ENCODE data around the gene PTCH2. TPM values are rescaled to one million over a fixed set of nuclear protein-coding genes. Genes with fewer than 3 reads are reported as not detected.

Gene PTCH2
- total and polyA plus RNA-seq, 2 of the 13 experiments (the other 11 are each of a cell fraction or from before 2014, with no cell fraction given): 0.60 to 1.5 TPM

GRCh38 chr1:44827197-44828002, 15.7 kb downstream of the PTCH2 start (continued):
- peak; percentile 76 for TF ChIP-seq ZNF883 (CRISPR knock-in tag; IDR thresholded peaks at IDR 0.05; ENCODE audit: not compliant biosample characterization)
- no peak for TF ChIP-seq USF2 (IDR thresholded peaks at IDR 0.05; ENCODE audit: low read depth, low read length)
- no peak for TF ChIP-seq USF2 (CRISPR knock-in tag; IDR thresholded peaks at IDR 0.05; ENCODE audit: borderline replicate concordance)
- TF ChIP-seq DMAP1 (CRISPR knock-in tag; IDR thresholded peaks at IDR 0.05): no peak; the same call in 1 of the 2 replicates
- TF ChIP-seq, protein P1, sequence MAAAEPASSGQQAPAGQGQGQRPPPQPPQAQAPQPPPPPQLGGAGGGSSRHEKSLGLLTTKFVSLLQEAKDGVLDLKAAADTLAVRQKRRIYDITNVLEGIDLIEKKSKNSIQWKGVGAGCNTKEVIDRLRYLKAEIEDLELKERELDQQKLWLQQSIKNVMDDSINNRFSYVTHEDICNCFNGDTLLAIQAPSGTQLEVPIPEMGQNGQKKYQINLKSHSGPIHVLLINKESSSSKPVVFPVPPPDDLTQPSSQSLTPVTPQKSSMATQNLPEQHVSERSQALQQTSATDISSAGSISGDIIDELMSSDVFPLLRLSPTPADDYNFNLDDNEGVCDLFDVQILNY (CRISPR knock-in tag; conservative IDR thresholded peaks at IDR 0.05): no peak
- TF ChIP-seq FOXK2 (IDR thresholded peaks at IDR 0.05): no peak
- TF ChIP-seq ZFP36L1 (CRISPR knock-in tag; IDR thresholded peaks at IDR 0.05): no peak
- no peak for TF ChIP-seq ZNF362 (CRISPR knock-in tag; IDR thresholded peaks at IDR 0.05; ENCODE audit: borderline replicate concordance)
- no peak for TF ChIP-seq THAP11 (CRISPR knock-in tag; IDR thresholded peaks at IDR 0.05)
- TF ChIP-seq, protein P2, sequence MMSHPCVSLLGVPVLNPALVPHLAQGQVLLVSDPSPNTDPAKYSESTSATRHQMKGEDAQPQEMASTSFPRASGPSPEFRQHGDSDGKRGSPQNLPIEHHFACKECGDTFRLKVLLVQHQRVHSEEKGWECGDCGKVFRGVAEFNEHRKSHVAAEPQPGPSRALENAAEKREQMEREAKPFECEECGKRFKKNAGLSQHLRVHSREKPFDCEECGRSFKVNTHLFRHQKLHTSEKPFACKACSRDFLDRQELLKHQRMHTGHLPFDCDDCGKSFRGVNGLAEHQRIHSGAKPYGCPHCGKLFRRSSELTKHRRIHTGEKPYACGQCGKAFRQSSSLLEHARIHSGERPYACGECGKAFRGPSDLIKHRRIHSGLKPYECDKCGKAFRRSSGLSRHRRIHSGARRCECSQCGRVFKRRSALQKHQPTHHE (CRISPR knock-in tag; IDR thresholded peaks at IDR 0.05; ENCODE audit: borderline replicate concordance): peak; percentile 48; the same call in 1 of the 2 replicates
- TF ChIP-seq POGK (CRISPR knock-in tag; conservative IDR thresholded peaks at IDR 0.05): peak; percentile 74
- TF ChIP-seq MAF1 (CRISPR knock-in tag; IDR thresholded peaks at IDR 0.05; ENCODE audit: borderline replicate concordance): no peak
- peak; percentile 25; the same call in 1 of the 2 replicates for TF ChIP-seq ZNF501 (CRISPR knock-in tag; IDR thresholded peaks at IDR 0.05)
- TF ChIP-seq NR0B2 (CRISPR knock-in tag; IDR thresholded peaks at IDR 0.05): no peak
- TF ChIP-seq ZBTB4 (CRISPR knock-in tag; IDR thresholded peaks at IDR 0.05; ENCODE audit: borderline replicate concordance): no peak
- TF ChIP-seq TBX2 (CRISPR knock-in tag; IDR thresholded peaks at IDR 0.05; ENCODE audit: borderline replicate concordance): peak; percentile 41
- TF ChIP-seq SAFB2 (CRISPR knock-in tag; IDR thresholded peaks at IDR 0.05; ENCODE audit: borderline replicate concordance, low read depth): no peak

All from HepG2 (cell line).